Measurements from ENCODE around the gene SLCO2A1.

The SLCO2A1 gene

GRCh38 chr3:133980550-133980949 is 49.2 kb downstream of the SLCO2A1 start:
- Histone ChIP-seq H3K27me3 (ENCODE audit: control insufficient read depth, insufficient read depth, low read length) (no peaks in the 10 kb centered on the region), H3K4me1 (ENCODE audit: control insufficient read depth, insufficient read depth, low read length) (no peaks in the 10 kb centered on the region; the same call in 1 of the 2 replicates), H3K36me3 (ENCODE audit: control insufficient read depth, insufficient read depth, low read length) (no peaks in the 10 kb centered on the region; the same call in 1 of the 2 replicates), H3K27ac (ENCODE audit: low read length) (no peak overlapping the region), H3K4me3 (ENCODE audit: low read length) (no peak overlapping the region), H3K9me3 (ENCODE audit: control insufficient read depth, insufficient read depth, low read length) (no peaks in the 10 kb centered on the region)
- WGBS (ENCODE audit: insufficient coverage, insufficient read length) = no CpG with 5 or more reads among the region's 4 CpGs
- no peak for DNase-seq (ENCODE audit: low read depth, low spot score)

- no peaks in the 10 kb centered on the region for H3K9me3 ChIP-seq (ENCODE audit: control insufficient read depth, insufficient read depth, low read length)
- no peak overlapping the region for H3K4me3 ChIP-seq (ENCODE audit: low read length)
- no peaks in the 10 kb centered on the region for H3K27me3 ChIP-seq (ENCODE audit: control insufficient read depth, insufficient read depth, low read length)
- H3K4me1 ChIP-seq (ENCODE audit: control insufficient read depth, insufficient read depth, low read length) = no peaks in the 10 kb centered on the region; the same call in 1 of the 2 replicates
- H3K36me3 ChIP-seq (ENCODE audit: control insufficient read depth, insufficient read depth, low read length) = no peaks in the 10 kb centered on the region; the same call in 1 of the 2 replicates
- no peak for DNase-seq (ENCODE audit: low read depth, low spot score)
- H3K27ac ChIP-seq (ENCODE audit: low read length) = no peak overlapping the region
- no CpG with 5 or more reads among the region's 2 CpGs for WGBS (ENCODE audit: insufficient coverage, insufficient read length)
Measured at GRCh38 chr3:133980035-133980434, 49.7 kb downstream of the SLCO2A1 start.

GRCh38 chr3:133979553-133979952 is 50.2 kb downstream of the SLCO2A1 start:
- H3K4me3 ChIP-seq (ENCODE audit: low read length) = no peak overlapping the region

GRCh38 chr3:133977568-133977967 is 52.2 kb downstream of the SLCO2A1 start:
- no peak for DNase-seq (ENCODE audit: low read depth, low spot score)
- no peaks in the 10 kb centered on the region for H3K27me3 ChIP-seq (ENCODE audit: control insufficient read depth, insufficient read depth, low read length)
- no CpG with 5 or more reads among the region's 4 CpGs for WGBS (ENCODE audit: insufficient coverage, insufficient read length)

More at GRCh38 chr3:133979553-133979952, 50.2 kb downstream of the SLCO2A1 start:
- WGBS (ENCODE audit: insufficient coverage, insufficient read length) = no CpG with 5 or more reads among the region's 7 CpGs
- Histone ChIP-seq H3K36me3 (ENCODE audit: control insufficient read depth, insufficient read depth, low read length) (no peaks in the 10 kb centered on the region; the same call in 1 of the 2 replicates), H3K27me3 (ENCODE audit: control insufficient read depth, insufficient read depth, low read length) (no peaks in the 10 kb centered on the region), H3K27ac (ENCODE audit: low read length) (no peak overlapping the region), H3K4me1 (ENCODE audit: control insufficient read depth, insufficient read depth, low read length) (no peaks in the 10 kb centered on the region; the same call in 1 of the 2 replicates), H3K9me3 (ENCODE audit: control insufficient read depth, insufficient read depth, low read length) (no peaks in the 10 kb centered on the region)
- DNase-seq (ENCODE audit: low read depth, low spot score) = no peak

GRCh38 chr3:133973249-133973980 is 56.3 kb downstream of the SLCO2A1 start:
- DNase-seq (ENCODE audit: low read depth, low spot score) = no peak
- WGBS (ENCODE audit: insufficient coverage, insufficient read length) = no CpG with 5 or more reads among the region's 8 CpGs
- Histone ChIP-seq H3K27me3 (ENCODE audit: control insufficient read depth, insufficient read depth, low read length) (no peaks in the 10 kb centered on the region), H3K36me3 (ENCODE audit: control insufficient read depth, insufficient read depth, low read length) (no peaks in the 10 kb centered on the region), H3K9me3 (ENCODE audit: control insufficient read depth, insufficient read depth, low read length) (no peaks in the 10 kb centered on the region), H3K4me3 (ENCODE audit: low read length) (no peak overlapping the region), H3K4me1 (ENCODE audit: control insufficient read depth, insufficient read depth, low read length) (no peaks in the 10 kb centered on the region), H3K27ac (ENCODE audit: low read length) (no peak overlapping the region)

More at GRCh38 chr3:133977568-133977967, 52.2 kb downstream of the SLCO2A1 start:
- H3K9me3 ChIP-seq (ENCODE audit: control insufficient read depth, insufficient read depth, low read length) = no peaks in the 10 kb centered on the region
- no peak overlapping the region for H3K4me3 ChIP-seq (ENCODE audit: low read length)
- H3K36me3 ChIP-seq (ENCODE audit: control insufficient read depth, insufficient read depth, low read length) = no peaks in the 10 kb centered on the region; the same call in 1 of the 2 replicates
- H3K27ac ChIP-seq (ENCODE audit: low read length) = no peak overlapping the region
- H3K4me1 ChIP-seq (ENCODE audit: control insufficient read depth, insufficient read depth, low read length) = no peaks in the 10 kb centered on the region; the same call in 1 of the 2 replicates

- Histone ChIP-seq H3K4me1 (ENCODE audit: control insufficient read depth, insufficient read depth, low read length) (no peaks in the 10 kb centered on the region), H3K9me3 (ENCODE audit: control insufficient read depth, insufficient read depth, low read length) (no peaks in the 10 kb centered on the region), H3K27me3 (ENCODE audit: control insufficient read depth, insufficient read depth, low read length) (no peaks in the 10 kb centered on the region), H3K4me3 (ENCODE audit: low read length) (no peak overlapping the region), H3K27ac (ENCODE audit: low read length) (no peak overlapping the region), H3K36me3 (ENCODE audit: control insufficient read depth, insufficient read depth, low read length) (no peaks in the 10 kb centered on the region)
- WGBS (ENCODE audit: insufficient coverage, insufficient read length) = no CpG with 5 or more reads among the region's 1 CpG
- no peak for DNase-seq (ENCODE audit: low read depth, low spot score)
Measured at GRCh38 chr3:133972156-133972555, 57.6 kb downstream of the SLCO2A1 start.

- Histone ChIP-seq H3K36me3 (ENCODE audit: control insufficient read depth, insufficient read depth, low read length) (no peaks in the 10 kb centered on the region), H3K27me3 (ENCODE audit: control insufficient read depth, insufficient read depth, low read length) (no peaks in the 10 kb centered on the region), H3K27ac (ENCODE audit: low read length) (no peak overlapping the region), H3K9me3 (ENCODE audit: control insufficient read depth, insufficient read depth, low read length) (no peaks in the 10 kb centered on the region), H3K4me3 (ENCODE audit: low read length) (no peak overlapping the region), H3K4me1 (ENCODE audit: control insufficient read depth, insufficient read depth, low read length) (no peaks in the 10 kb centered on the region)
- no CpG with 5 or more reads among the region's 6 CpGs for WGBS (ENCODE audit: insufficient coverage, insufficient read length)
- DNase-seq (ENCODE audit: low read depth, low spot score) = no peak
Measured at GRCh38 chr3:133970916-133971315, 58.8 kb downstream of the SLCO2A1 start.

GRCh38 chr3:133970339-133970738 is 59.4 kb downstream of the SLCO2A1 start:
- WGBS (ENCODE audit: insufficient coverage, insufficient read length) = no CpG with 5 or more reads among the region's 5 CpGs

GRCh38 chr3:133967992-133968892 is 61.5 kb downstream of the SLCO2A1 start:
- WGBS (ENCODE audit: insufficient coverage, insufficient read length) = 100% methylated on average over 2 of the region's 15 CpGs
- Histone ChIP-seq H3K27ac (ENCODE audit: low read length) (no peak overlapping the region), H3K9me3 (ENCODE audit: control insufficient read depth, insufficient read depth, low read length) (no peaks in the 10 kb centered on the region), H3K4me1 (ENCODE audit: control insufficient read depth, insufficient read depth, low read length) (no peaks in the 10 kb centered on the region), H3K4me3 (ENCODE audit: low read length) (no peak overlapping the region), H3K27me3 (ENCODE audit: control insufficient read depth, insufficient read depth, low read length) (no peaks in the 10 kb centered on the region), H3K36me3 (ENCODE audit: control insufficient read depth, insufficient read depth, low read length) (no peaks in the 10 kb centered on the region)
- no peak for DNase-seq (ENCODE audit: low read depth, low spot score)

More at GRCh38 chr3:133970339-133970738, 59.4 kb downstream of the SLCO2A1 start:
- Histone ChIP-seq H3K27ac (ENCODE audit: low read length) (no peak overlapping the region), H3K36me3 (ENCODE audit: control insufficient read depth, insufficient read depth, low read length) (no peaks in the 10 kb centered on the region), H3K27me3 (ENCODE audit: control insufficient read depth, insufficient read depth, low read length) (no peaks in the 10 kb centered on the region), H3K4me3 (ENCODE audit: low read length) (no peak overlapping the region), H3K4me1 (ENCODE audit: control insufficient read depth, insufficient read depth, low read length) (no peaks in the 10 kb centered on the region), H3K9me3 (ENCODE audit: control insufficient read depth, insufficient read depth, low read length) (no peaks in the 10 kb centered on the region)
- no peak for DNase-seq (ENCODE audit: low read depth, low spot score)

GRCh38 chr3:133966954-133967353 is 62.8 kb downstream of the SLCO2A1 start:
- Histone ChIP-seq H3K36me3 (ENCODE audit: control insufficient read depth, insufficient read depth, low read length) (no peaks in the 10 kb centered on the region), H3K4me3 (ENCODE audit: low read length) (no peak overlapping the region), H3K27me3 (ENCODE audit: control insufficient read depth, insufficient read depth, low read length) (no peaks in the 10 kb centered on the region), H3K27ac (ENCODE audit: low read length) (no peak overlapping the region), H3K9me3 (ENCODE audit: control insufficient read depth, insufficient read depth, low read length) (no peaks in the 10 kb centered on the region), H3K4me1 (ENCODE audit: control insufficient read depth, insufficient read depth, low read length) (no peaks in the 10 kb centered on the region)
- DNase-seq (ENCODE audit: low read depth, low spot score) = no peak
- WGBS (ENCODE audit: insufficient coverage, insufficient read length) = no CpG with 5 or more reads among the region's 4 CpGs

All from iPS DF 6.9 (cell line).